ENCODE results near the gene PROM1. TPM values are rescaled to one million over a fixed set of nuclear protein-coding genes. Genes with fewer than 3 reads are reported as not detected.

Gene PROM1
- total RNA-seq, 1 donor from 2014 or later: not detected

- intact Hi-C loops (cut with micrococcal nuclease): no loop called here
These were observed 18.8 kb downstream of the PROM1 start for GRCh38 chr4:16065066-16065465.

- intact Hi-C loops (cut with micrococcal nuclease): no loop called here
These were observed 21.2 kb downstream of the PROM1 start for GRCh38 chr4:16062601-16063000.

- intact Hi-C loops (cut with micrococcal nuclease): no loop called here
These were observed 27.0 kb downstream of the PROM1 start for GRCh38 chr4:16056681-16057385.

GRCh38 chr4:16055873-16056272, 27.9 kb downstream of the PROM1 start:
- intact Hi-C loops (cut with micrococcal nuclease): no loop called here

- intact Hi-C loops (cut with micrococcal nuclease): no loop called here
These were observed 28.4 kb downstream of the PROM1 start for GRCh38 chr4:16055471-16055870.

- intact Hi-C loops (cut with micrococcal nuclease): no loop called here
These were observed 30.9 kb downstream of the PROM1 start for GRCh38 chr4:16052939-16053338.

- intact Hi-C loops (cut with micrococcal nuclease): no loop called here
These were observed 31.8 kb downstream of the PROM1 start for GRCh38 chr4:16051980-16052379.

- intact Hi-C loops (cut with micrococcal nuclease): no loop called here
These were observed 32.7 kb downstream of the PROM1 start for GRCh38 chr4:16051132-16051531.

GRCh38 chr4:16050669-16051068, 33.2 kb downstream of the PROM1 start:
- intact Hi-C loops (cut with micrococcal nuclease): no loop called here

GRCh38 chr4:16048619-16049419, 35.0 kb downstream of the PROM1 start:
- intact Hi-C loops (cut with micrococcal nuclease): no loop called here

- intact Hi-C loops (cut with micrococcal nuclease): no loop called here
These were observed 38.1 kb downstream of the PROM1 start for GRCh38 chr4:16045687-16046086.

GRCh38 chr4:16043642-16044498, 40.0 kb downstream of the PROM1 start:
- intact Hi-C loops (cut with micrococcal nuclease): no loop called here

- intact Hi-C loops (cut with micrococcal nuclease): no loop called here
These were observed 44.7 kb downstream of the PROM1 start for GRCh38 chr4:16039139-16039538.

- intact Hi-C loops (cut with micrococcal nuclease): no loop called here
These were observed 45.9 kb downstream of the PROM1 start for GRCh38 chr4:16037901-16038300.

GRCh38 chr4:16035843-16036242, 48.0 kb downstream of the PROM1 start:
- intact Hi-C loops (cut with micrococcal nuclease): no loop called here

- intact Hi-C loops (cut with micrococcal nuclease): no loop called here
These were observed 49.6 kb downstream of the PROM1 start for GRCh38 chr4:16034010-16034748.

GRCh38 chr4:16032396-16032770, 51.4 kb downstream of the PROM1 start:
- intact Hi-C loops (cut with micrococcal nuclease): no loop called here

GRCh38 chr4:16031546-16032395, 52.1 kb downstream of the PROM1 start:
- intact Hi-C loops (cut with micrococcal nuclease): no loop called here

GRCh38 chr4:16029886-16030285, 53.9 kb downstream of the PROM1 start:
- intact Hi-C loops (cut with micrococcal nuclease): loop anchor here (10.0 kb wide), 1 partner anchor 1305 kb away; no protein-coding TSS in a partner anchor

GRCh38 chr4:16029262-16029661, 54.6 kb downstream of the PROM1 start:
- intact Hi-C loops (cut with micrococcal nuclease): loop anchor here (10.0 kb wide), 1 partner anchor 1306 kb away; no protein-coding TSS in a partner anchor
